ENCODE measurements around the gene KCNF1.

DNA sequence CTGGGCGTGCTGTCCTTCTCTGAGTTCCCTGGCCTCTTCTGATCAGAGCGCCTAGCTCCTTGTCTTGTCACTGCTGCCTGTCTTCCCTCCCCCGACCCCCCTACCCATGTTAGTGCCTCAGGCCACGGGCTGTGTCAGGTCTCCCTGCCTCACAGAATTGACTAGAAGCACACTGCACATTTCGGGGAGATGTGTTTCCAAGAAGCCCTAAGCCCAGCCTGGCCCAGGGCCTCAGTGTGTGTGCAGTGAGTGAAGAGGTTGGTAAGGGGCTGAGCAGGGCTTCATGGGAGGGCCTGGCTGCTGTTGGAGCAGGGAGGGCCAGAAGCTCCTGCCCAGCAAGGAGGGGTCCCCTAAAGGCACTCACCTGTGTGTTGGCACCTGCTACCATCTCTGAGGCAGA is 13.1 kb downstream of the KCNF1 start:
- TF ChIP-seq, protein P1, sequence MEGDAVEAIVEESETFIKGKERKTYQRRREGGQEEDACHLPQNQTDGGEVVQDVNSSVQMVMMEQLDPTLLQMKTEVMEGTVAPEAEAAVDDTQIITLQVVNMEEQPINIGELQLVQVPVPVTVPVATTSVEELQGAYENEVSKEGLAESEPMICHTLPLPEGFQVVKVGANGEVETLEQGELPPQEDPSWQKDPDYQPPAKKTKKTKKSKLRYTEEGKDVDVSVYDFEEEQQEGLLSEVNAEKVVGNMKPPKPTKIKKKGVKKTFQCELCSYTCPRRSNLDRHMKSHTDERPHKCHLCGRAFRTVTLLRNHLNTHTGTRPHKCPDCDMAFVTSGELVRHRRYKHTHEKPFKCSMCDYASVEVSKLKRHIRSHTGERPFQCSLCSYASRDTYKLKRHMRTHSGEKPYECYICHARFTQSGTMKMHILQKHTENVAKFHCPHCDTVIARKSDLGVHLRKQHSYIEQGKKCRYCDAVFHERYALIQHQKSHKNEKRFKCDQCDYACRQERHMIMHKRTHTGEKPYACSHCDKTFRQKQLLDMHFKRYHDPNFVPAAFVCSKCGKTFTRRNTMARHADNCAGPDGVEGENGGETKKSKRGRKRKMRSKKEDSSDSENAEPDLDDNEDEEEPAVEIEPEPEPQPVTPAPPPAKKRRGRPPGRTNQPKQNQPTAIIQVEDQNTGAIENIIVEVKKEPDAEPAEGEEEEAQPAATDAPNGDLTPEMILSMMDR (IDR thresholded peaks at IDR 0.05), result no peak
- no peak for TF ChIP-seq POLR2A (IDR thresholded peaks at IDR 0.05)
